Measurements from ENCODE around the gene RFX5. TPM values are rescaled to one million over a fixed set of nuclear protein-coding genes. Genes with fewer than 3 reads are reported as not detected.

RFX5 gene
- 1.5 and 1.9 TPM in 2 replicates for polyA plus RNA-seq

GRCh38 chr1:151346769-151347522 lies at the start of gene RFX5:
RFX5 (minus strand) TSS chr1:151347252; CDS start chr1:151346320, 932 bp downstream.

GRCh38 chr1:151372058-151372934 lies 25.2 kb upstream of the RFX5 start, which contains the start of gene SELENBP1:
SELENBP1 (minus strand) TSS chr1:151372705; CDS start chr1:151372641, 64 bp downstream.

GRCh38 chr1:151327223-151327902 lies 19.7 kb downstream of the RFX5 start, which contains the start of gene PI4KB:
PI4KB (minus strand) TSS chr1:151327416; CDS start chr1:151316481, 10,935 bp downstream.

Other genes starting within 250 kb of the RFX5 start
- 0.95 and 2.5 TPM in 2 replicates for gene SEMA6C, start 200.6 kb downstream of the RFX5 start, polyA plus RNA-seq
- not detected in 2 replicates for gene TNFAIP8L2, start 190.6 kb downstream of the RFX5 start, polyA plus RNA-seq
- 19.2 and 19.6 TPM in 2 replicates for gene LYSMD1, start 181.3 kb downstream of the RFX5 start, polyA plus RNA-seq
- gene SCNM1, start 181.1 kb downstream of the RFX5 start, polyA plus RNA-seq = 138 and 168 TPM in 2 replicates
- gene TMOD4, start 171.3 kb downstream of the RFX5 start, polyA plus RNA-seq = not detected in 2 replicates
- gene VPS72, start 157.1 kb downstream of the RFX5 start, polyA plus RNA-seq = 9.7 and 12.8 TPM in 2 replicates
- gene PIP5K1A, start 148.7 kb downstream of the RFX5 start, polyA plus RNA-seq = 2.9 and 3.3 TPM in 2 replicates
- 80.4 and 119 TPM in 2 replicates for gene PSMD4, start 92.5 kb downstream of the RFX5 start, polyA plus RNA-seq
- gene ZNF687, start 65.0 kb downstream of the RFX5 start, polyA plus RNA-seq = 0.07 and 0.34 TPM in 2 replicates
- 4.3 and 6.1 TPM in 2 replicates for gene PI4KB, start 19.8 kb downstream of the RFX5 start, polyA plus RNA-seq
- gene SELENBP1, start 25.5 kb upstream of the RFX5 start, polyA plus RNA-seq = 0.83 and 1.7 TPM in 2 replicates
- 351 and 394 TPM in 2 replicates for gene PSMB4, start 52.3 kb upstream of the RFX5 start, polyA plus RNA-seq
- 11.5 and 22.1 TPM in 2 replicates for gene POGZ, start 112.2 kb upstream of the RFX5 start, polyA plus RNA-seq
- gene CGN, start 164.1 kb upstream of the RFX5 start, polyA plus RNA-seq = 0.18 and 1.5 TPM in 2 replicates
- 11.1 and 11.7 TPM in 2 replicates for gene TUFT1, start 193.1 kb upstream of the RFX5 start, polyA plus RNA-seq

All from Purkinje cell (primary cell).